Mesenchymal stem cell (in vitro differentiated cells and primary cell): ENCODE measurements around the gene APC2.

ENCODE experiments used
- DNase-seq: peaks from one replicate; pipeline ENCODE4 v3.0.0-alpha.2; 2013
- H2AFZ ChIP-seq: one replicate; pipeline ENCODE4 v1.6.1; 2013; ENCODE audit warnings: low read depth, mild to moderate bottlenecking, control low read depth, inconsistent platforms, low read length, moderate library complexity
- H2AK5ac ChIP-seq: 2 replicates; pipeline ENCODE4 v1.6.1; 2013; ENCODE audit warnings: low read length, moderate library complexity, mild to moderate bottlenecking, inconsistent platforms; ENCODE audit not compliant: severe bottlenecking
- H2BK120ac ChIP-seq: one replicate; pipeline ENCODE4 v1.6.1; 2013; ENCODE audit warnings: low read depth, mild to moderate bottlenecking, inconsistent platforms, low read length, moderate library complexity
- H2BK12ac ChIP-seq, 2 experiments: one replicate each; pipeline ENCODE4 v1.6.1; 2013; ENCODE audit warnings: inconsistent platforms in 2 of 2, low read length in 2 of 2, mild to moderate bottlenecking in 2 of 2, moderate library complexity in 2 of 2, control low read depth in 1 of 2
- H2BK15ac ChIP-seq: one replicate; pipeline ENCODE4 v1.6.1; 2013; ENCODE audit warnings: mild to moderate bottlenecking, low read depth, inconsistent platforms; ENCODE audit not compliant: poor library complexity, severe bottlenecking
- H2BK5ac ChIP-seq: 2 replicates; pipeline ENCODE4 v1.6.1; 2013; ENCODE audit warnings: low read depth, mild to moderate bottlenecking, low read length, control low read depth, inconsistent platforms; ENCODE audit not compliant: poor library complexity, severe bottlenecking
- H3K14ac ChIP-seq, 2 experiments: one replicate each; pipeline ENCODE4 v1.6.1; 2013; ENCODE audit warnings: inconsistent platforms in 2 of 2, low read length in 2 of 2, control low read depth in 1 of 2, mild to moderate bottlenecking in 1 of 2, moderate library complexity in 1 of 2
- H3K18ac ChIP-seq, 2 experiments: one replicate each; pipeline ENCODE4 v1.6.1; 2013; ENCODE audit warnings: inconsistent platforms in 2 of 2, low read length in 2 of 2, control low read depth in 1 of 2, low read depth in 1 of 2, mild to moderate bottlenecking in 1 of 2
- H3K23ac ChIP-seq, 2 experiments: one replicate each; pipeline ENCODE4 v1.6.1; 2013; ENCODE audit warnings: inconsistent platforms in 2 of 2, low read length in 2 of 2, mild to moderate bottlenecking in 2 of 2, moderate library complexity in 2 of 2, control low read depth in 1 of 2
- H3K27ac ChIP-seq: 2 replicates; pipeline ENCODE4 v1.5.1; 2013; ENCODE audit warnings: mild to moderate bottlenecking, moderate library complexity, low read length, control low read depth, inconsistent platforms; ENCODE audit not compliant: poor library complexity, severe bottlenecking
- H3K27me3 ChIP-seq, 2 experiments: 2 replicates each; pipeline versions ENCODE4 v1.6.1 to v1.7.0; 2013; ENCODE audit warnings: low read length in 2 of 2, mild to moderate bottlenecking in 2 of 2, moderate library complexity in 2 of 2, control low read depth in 1 of 2, inconsistent platforms in 1 of 2; ENCODE audit not compliant: control insufficient read depth in 1 of 2, insufficient read depth in 1 of 2
- H3K36me3 ChIP-seq, 2 experiments: 2 replicates each; pipeline versions ENCODE4 v1.6.1 to v1.7.0; 2013; ENCODE audit warnings: low read length in 2 of 2, control low read depth in 1 of 2, inconsistent platforms in 1 of 2, low read depth in 1 of 2, mild to moderate bottlenecking in 1 of 2; ENCODE audit not compliant: insufficient read depth in 2 of 2, control insufficient read depth in 1 of 2
- H3K4ac ChIP-seq, 2 experiments: one replicate each; pipeline ENCODE4 v1.6.1; 2013; ENCODE audit warnings: inconsistent platforms in 2 of 2, low read length in 2 of 2, mild to moderate bottlenecking in 2 of 2, moderate library complexity in 2 of 2, control low read depth in 1 of 2, low read depth in 1 of 2
- H3K4me1 ChIP-seq: 2 replicates; pipeline ENCODE4 v1.6.1; 2013; ENCODE audit warnings: low read depth, low read length, control low read depth; ENCODE audit not compliant: control insufficient read depth, insufficient read depth
- H3K4me2 ChIP-seq: 2 replicates; pipeline ENCODE4 v1.6.1; 2013; ENCODE audit warnings: low read length, mild to moderate bottlenecking, inconsistent platforms; ENCODE audit not compliant: poor library complexity, severe bottlenecking
- H3K4me3 ChIP-seq, 2 experiments: 2 replicates each; pipeline versions ENCODE4 v1.5.1 to v1.7.0; 2013; ENCODE audit warnings: low read length in 2 of 2, mild to moderate bottlenecking in 2 of 2, control low read depth in 1 of 2, low read depth in 1 of 2; ENCODE audit not compliant: insufficient read depth in 1 of 2
- H3K79me1 ChIP-seq: replicated peaks from 2 replicates; pipeline ENCODE4 v1.6.1; 2013; ENCODE audit warnings: mild to moderate bottlenecking, control low read depth, low read length, inconsistent platforms; ENCODE audit not compliant: poor library complexity, severe bottlenecking
- H3K9ac ChIP-seq: 2 replicates; pipeline ENCODE4 v1.7.0; 2013; ENCODE audit warnings: mild to moderate bottlenecking, low read length, moderate library complexity
- H3K9me3 ChIP-seq: 2 replicates; pipeline ENCODE4 v1.7.0; 2013; ENCODE audit warnings: mild to moderate bottlenecking, low read length; ENCODE audit not compliant: control insufficient read depth
- H4K8ac ChIP-seq: one replicate; pipeline ENCODE4 v1.6.1; 2013; ENCODE audit warnings: inconsistent platforms, mild to moderate bottlenecking, low read length, moderate library complexity
- H4K91ac ChIP-seq: one replicate; pipeline ENCODE4 v1.6.1; 2013; ENCODE audit warnings: mild to moderate bottlenecking, low read length, inconsistent platforms
- WGBS: methylation state at CpG from one replicate; pipeline ENCODE4 v1.1.7; 2013; ENCODE audit warnings: mixed read lengths; 5-methylcytosine and 5-hydroxymethylcytosine counted together

Gene APC2

DNA sequence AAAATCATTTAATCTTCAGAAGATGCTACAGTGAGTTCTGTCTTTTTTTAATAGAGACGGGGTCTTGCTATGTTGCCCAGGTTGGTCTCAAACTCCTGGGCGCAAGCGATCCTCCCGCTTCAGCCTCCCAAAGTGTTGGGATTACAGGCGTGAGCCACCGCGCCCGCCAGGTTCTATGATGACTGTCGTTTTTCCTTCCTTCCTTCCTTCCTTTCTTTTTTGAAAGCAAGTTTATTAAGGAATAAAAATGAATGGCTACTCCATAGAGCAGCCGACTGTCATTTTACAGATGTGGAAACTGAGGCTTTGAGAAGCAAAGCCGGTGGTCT is 48.1 kb upstream of the APC2 start:
- H3K27ac ChIP-seq, result no peak overlapping the region
- DNase-seq, result no peak
- H3K79me1 ChIP-seq, result peaks cover 10% of the 10 kb centered on the region
- H3K14ac ChIP-seq, result no peak overlapping the region
- no peak overlapping the region for H2BK12ac ChIP-seq
- WGBS, result 88% methylated on average over 7 of the region's 11 CpGs
- peaks cover 35% of the 10 kb centered on the region for H3K4me1 ChIP-seq
- H3K23ac ChIP-seq, result no peak overlapping the region
- peak overlapping the region in 1 of 2 experiments; percentile 82 for H3K4me3 ChIP-seq
- H2BK5ac ChIP-seq, result no peak overlapping the region
- no peak overlapping the region for H2BK15ac ChIP-seq
- H3K9ac ChIP-seq, result peak overlapping the region; percentile 51
- no peak overlapping the region for H2BK120ac ChIP-seq
- no peak overlapping the region for H2AFZ ChIP-seq
- H3K9me3 ChIP-seq, result no peaks in the 10 kb centered on the region
- H3K4me2 ChIP-seq, result peak overlapping the region; percentile 88
- H2AK5ac ChIP-seq, result no peak overlapping the region
- H3K27me3 ChIP-seq, result no peaks in the 10 kb centered on the region
- H3K18ac ChIP-seq, result no peak overlapping the region
- peaks cover 0 to 21% of the 10 kb centered on the region in 2 experiments for H3K36me3 ChIP-seq
- H4K8ac ChIP-seq, result peak overlapping the region; percentile 72
- no peak overlapping the region for H3K4ac ChIP-seq
- H4K91ac ChIP-seq, result no peak overlapping the region

DNA sequence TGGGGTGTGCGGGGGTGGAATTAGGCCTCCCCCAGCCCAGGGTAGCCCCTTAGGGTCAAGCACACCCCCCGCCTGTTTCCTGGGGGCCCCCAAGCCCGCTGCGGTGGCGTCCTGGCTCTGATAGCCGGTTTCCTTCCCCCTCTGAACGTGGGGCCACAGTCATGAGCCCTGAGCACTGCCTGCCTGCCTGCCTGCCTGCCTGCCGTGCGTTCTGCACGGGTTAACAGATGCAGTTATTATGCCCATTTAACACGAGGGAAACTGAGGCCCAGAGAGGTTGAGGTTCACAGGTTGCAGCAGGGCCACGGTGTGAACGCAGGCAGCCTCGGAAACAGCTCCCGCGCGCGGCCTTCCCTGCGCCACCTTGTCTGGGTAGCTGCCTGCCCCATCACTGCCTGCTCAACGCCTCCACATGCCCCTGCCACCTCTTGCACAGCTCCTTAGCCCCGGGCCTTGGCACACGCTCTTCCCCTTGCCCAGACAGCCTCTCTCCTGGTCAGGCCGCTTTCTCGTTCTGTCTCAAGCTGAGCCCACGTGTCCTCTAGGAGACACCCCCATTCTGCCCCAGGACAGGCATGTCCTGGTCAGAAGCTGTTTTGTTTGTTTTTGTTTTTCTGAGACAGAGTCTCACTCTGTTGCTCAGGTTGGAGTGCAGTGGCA is 47.4 kb upstream of the APC2 start:
- WGBS, result 90% methylated on average over 23 of the region's 25 CpGs
- Histone ChIP-seq H2BK12ac (peak overlapping the region; percentile 9 to 46), H3K27ac (no peak overlapping the region), H3K18ac (no peak overlapping the region), H2BK5ac (no peak overlapping the region), H3K4ac (no peak overlapping the region), H2BK15ac (no peak overlapping the region), H2AK5ac (no peak overlapping the region), H4K8ac (no peak overlapping the region), H3K27me3 (no peaks in the 10 kb centered on the region), H3K4me1 (peaks cover 35% of the 10 kb centered on the region), H3K79me1 (peaks cover 10% of the 10 kb centered on the region), H3K36me3 (peaks cover 0 to 16% of the 10 kb centered on the region in 2 experiments), H3K9ac (peak overlapping the region; percentile 45), H3K14ac (no peak overlapping the region), H3K4me2 (no peak overlapping the region), H4K91ac (peak overlapping the region; percentile 87), H3K9me3 (no peaks in the 10 kb centered on the region), H3K4me3 (peak overlapping the region in 1 of 2 experiments; percentile 57), H3K23ac (no peak overlapping the region), H2BK120ac (no peak overlapping the region), H2AFZ (no peak overlapping the region)
- no peak for DNase-seq

DNA sequence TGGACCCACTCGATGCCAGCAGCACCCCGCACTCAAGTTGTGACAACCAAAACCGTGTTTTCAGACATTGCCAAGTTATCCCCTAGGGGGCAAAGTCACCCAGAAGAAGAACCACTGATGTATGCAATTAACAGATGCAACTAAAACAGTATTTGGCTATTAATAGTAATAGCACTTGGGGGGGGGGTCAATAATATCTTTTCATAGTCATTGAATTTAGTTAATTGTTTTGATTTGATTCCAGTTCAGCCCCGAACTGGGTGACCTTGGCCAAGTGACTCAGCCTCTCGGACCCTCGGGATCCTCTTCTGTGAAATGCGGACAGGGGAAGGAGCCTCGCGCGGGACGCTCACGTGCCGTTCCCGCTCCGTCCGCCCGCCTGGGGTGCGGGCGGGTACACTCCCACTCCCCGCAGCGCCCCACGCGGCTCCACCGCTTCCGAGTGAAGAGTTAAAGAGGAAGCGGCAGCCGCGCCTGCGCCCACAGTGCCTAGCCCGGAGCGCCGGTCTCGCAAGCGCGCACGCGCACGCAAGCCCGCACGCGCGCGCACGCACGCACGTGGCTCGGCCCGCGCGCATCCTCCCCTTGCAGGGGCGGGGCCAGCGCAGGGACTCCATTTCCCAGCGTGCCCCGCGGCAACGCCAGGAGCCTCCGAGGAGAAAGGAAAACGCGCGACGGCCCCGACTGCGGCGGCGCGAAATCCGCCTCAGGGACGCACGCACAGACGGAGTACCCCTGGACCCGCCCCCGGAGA is 43.0 kb upstream of the APC2 start:
- no peaks in the 10 kb centered on the region for H3K79me1 ChIP-seq
- H4K91ac ChIP-seq, result peak overlapping the region; percentile 90
- H2BK120ac ChIP-seq, result no peak overlapping the region
- peak overlapping the region; percentile 36 for H2AFZ ChIP-seq
- H2AK5ac ChIP-seq, result no peak overlapping the region
- no peak overlapping the region for H2BK12ac ChIP-seq
- H2BK15ac ChIP-seq, result peak overlapping the region; percentile 95
- H3K4ac ChIP-seq, result peak overlapping the region; percentile 22 to 40
- H3K9ac ChIP-seq, result peak overlapping the region; percentile 86
- peak overlapping the region; percentile 93 for H4K8ac ChIP-seq
- peak overlapping the region; percentile 69 to 81 for H3K4me3 ChIP-seq
- H3K23ac ChIP-seq, result no peak overlapping the region
- peak overlapping the region; percentile 54 to 92 for H3K18ac ChIP-seq
- no peaks in the 10 kb centered on the region for H3K27me3 ChIP-seq
- H3K14ac ChIP-seq, result no peak overlapping the region
- peak overlapping the region; percentile 88 for H3K4me2 ChIP-seq
- peaks cover 0 to 12% of the 10 kb centered on the region in 2 experiments for H3K36me3 ChIP-seq
- H3K4me1 ChIP-seq, result peaks cover 45% of the 10 kb centered on the region
- peak overlapping the region; percentile 22 for H3K27ac ChIP-seq
- 2% methylated on average over 61 of the region's 72 CpGs for WGBS
- no peaks in the 10 kb centered on the region for H3K9me3 ChIP-seq
- H2BK5ac ChIP-seq, result no peak overlapping the region
- DNase-seq, result peak; percentile 97
